Measurements from ENCODE around the gene SAMD11.
A peak's percentile ranks its signal among the peaks of the same experiment; 100 is the strongest.

SAMD11 gene

GRCh38 chr1:905071-905749 is 18.5 kb upstream of the SAMD11 start:
- H3K36me3 ChIP-seq (ENCODE audit: control insufficient read depth in 1 of 2, insufficient read depth in 2 of 2, low read length in 2 of 2) = no peaks in the 10 kb centered on the region
- H3K27ac ChIP-seq (ENCODE audit: low read depth, low read length) = no peak overlapping the region
- H3K9me3 ChIP-seq (ENCODE audit: control insufficient read depth in 1 of 2, low read length in 2 of 2) = no peaks in the 10 kb centered on the region
- H3K27me3 ChIP-seq (ENCODE audit: control insufficient read depth in 1 of 2, insufficient read depth in 2 of 2, low read length in 2 of 2) = peaks cover 16 to 27% of the 10 kb centered on the region in 2 donors
- H3K4me3 ChIP-seq (ENCODE audit: low read depth in 1 of 2, low read length in 2 of 2) = peak overlapping the region; percentile 9 to 24
- no peak overlapping the region for H3K9ac ChIP-seq (ENCODE audit: low read depth in 1 of 2, low read length in 2 of 2)
- peaks cover 5 to 11% of the 10 kb centered on the region in 2 donors for H3K4me1 ChIP-seq (ENCODE audit: control insufficient read depth in 1 of 2, insufficient read depth in 2 of 2, low read length in 2 of 2)

DNA sequence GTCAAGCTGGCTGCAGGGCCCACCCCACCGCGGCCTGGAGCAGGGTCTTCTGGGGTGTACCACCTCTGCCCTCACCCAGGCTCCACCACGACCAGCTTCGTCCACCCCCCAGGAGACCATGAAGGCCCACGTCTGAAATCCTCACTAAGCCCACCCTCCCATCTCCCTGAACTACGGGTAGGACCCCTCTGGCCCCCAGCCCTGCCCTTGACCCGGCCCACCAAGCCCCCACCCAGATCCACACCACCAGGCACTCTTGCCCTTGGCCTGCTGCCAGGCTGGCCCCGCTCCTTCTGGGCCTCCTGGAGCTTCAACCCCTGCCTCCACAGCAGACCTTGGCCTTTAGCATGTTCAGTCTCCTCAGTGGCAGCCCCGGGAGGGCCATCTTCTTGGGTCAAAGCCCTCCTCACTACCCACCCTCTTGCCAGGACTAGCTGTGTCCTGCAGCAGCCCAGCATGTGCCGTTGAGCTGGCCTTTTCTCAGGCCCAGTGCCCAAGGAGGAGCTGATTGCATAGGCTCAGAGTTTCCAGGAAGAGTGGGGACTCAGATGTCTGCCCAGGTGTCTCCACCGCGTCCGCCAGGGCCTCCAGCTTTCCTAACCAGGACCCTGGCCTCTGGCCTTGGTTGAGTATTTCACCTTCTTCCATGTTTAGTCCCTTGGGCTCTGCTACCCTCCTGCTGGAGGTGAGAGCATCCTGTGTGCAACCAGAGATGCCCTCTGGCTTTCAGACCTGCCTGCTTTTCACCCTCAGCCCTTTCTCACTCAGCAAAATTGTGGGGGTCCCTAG is 17.7 kb upstream of the SAMD11 start:
- Histone ChIP-seq H3K9me3 (ENCODE audit: control insufficient read depth in 1 of 2, low read length in 2 of 2) (no peaks in the 10 kb centered on the region), H3K4me3 (ENCODE audit: low read depth in 1 of 2, low read length in 2 of 2) (no peak overlapping the region), H3K27me3 (ENCODE audit: control insufficient read depth in 1 of 2, insufficient read depth in 2 of 2, low read length in 2 of 2) (peaks cover 24 to 34% of the 10 kb centered on the region in 2 donors), H3K36me3 (ENCODE audit: control insufficient read depth in 1 of 2, insufficient read depth in 2 of 2, low read length in 2 of 2) (no peaks in the 10 kb centered on the region), H3K4me1 (ENCODE audit: control insufficient read depth in 1 of 2, insufficient read depth in 2 of 2, low read length in 2 of 2) (peaks cover 5 to 18% of the 10 kb centered on the region in 2 donors), H3K9ac (ENCODE audit: low read depth in 1 of 2, low read length in 2 of 2) (no peak overlapping the region), H3K27ac (ENCODE audit: low read depth, low read length) (no peak overlapping the region)

DNA sequence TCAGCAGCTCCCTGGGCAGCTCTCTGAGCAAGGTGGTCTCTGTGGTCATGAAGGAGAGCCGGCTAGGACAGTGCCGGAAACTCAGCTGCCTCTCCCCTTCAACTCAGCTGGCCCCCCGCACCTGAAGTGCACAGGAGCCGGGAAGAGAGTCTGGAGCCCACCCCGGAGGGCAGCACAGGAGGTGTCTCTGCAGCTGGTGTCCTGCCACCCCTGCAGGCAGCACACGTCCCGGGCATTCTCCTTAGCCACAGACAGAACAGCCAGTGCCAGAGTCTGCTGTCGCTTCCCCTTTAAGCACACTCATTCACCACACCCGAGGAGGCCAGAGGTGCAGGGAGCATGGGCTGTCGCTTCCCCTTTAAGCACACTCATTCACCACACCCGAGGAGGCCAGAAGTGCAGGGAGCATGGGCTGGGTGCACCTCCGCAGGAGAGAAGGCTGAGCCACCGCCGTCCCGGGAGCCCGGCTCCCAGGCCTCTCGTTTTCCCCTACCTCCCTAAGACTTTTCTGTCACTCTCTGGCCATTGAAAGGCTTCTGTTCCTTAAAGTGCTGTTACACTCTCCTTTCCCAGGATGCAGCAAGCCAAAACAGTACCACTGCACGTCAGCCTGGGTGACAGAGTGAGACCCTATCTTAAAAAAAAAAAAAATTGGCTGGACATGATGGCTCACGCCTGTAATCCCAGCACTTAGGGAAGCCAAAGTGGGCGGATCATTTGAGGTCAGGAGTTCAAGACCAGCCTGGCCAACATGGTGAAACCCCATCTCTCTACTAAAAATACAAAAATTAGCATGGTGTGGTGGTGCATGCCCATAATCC is 16.9 kb upstream of the SAMD11 start:
- Histone ChIP-seq H3K9me3 (ENCODE audit: control insufficient read depth in 1 of 2, low read length in 2 of 2) (no peaks in the 10 kb centered on the region), H3K27me3 (ENCODE audit: control insufficient read depth in 1 of 2, insufficient read depth in 2 of 2, low read length in 2 of 2) (peaks cover 32 to 33% of the 10 kb centered on the region in 2 donors), H3K27ac (ENCODE audit: low read depth, low read length) (no peak overlapping the region), H3K4me1 (ENCODE audit: control insufficient read depth in 1 of 2, insufficient read depth in 2 of 2, low read length in 2 of 2) (peaks cover 5 to 18% of the 10 kb centered on the region in 2 donors), H3K9ac (ENCODE audit: low read depth in 1 of 2, low read length in 2 of 2) (no peak overlapping the region), H3K4me3 (ENCODE audit: low read depth in 1 of 2, low read length in 2 of 2) (no peak overlapping the region), H3K36me3 (ENCODE audit: control insufficient read depth in 1 of 2, insufficient read depth in 2 of 2, low read length in 2 of 2) (no peaks in the 10 kb centered on the region)

DNA sequence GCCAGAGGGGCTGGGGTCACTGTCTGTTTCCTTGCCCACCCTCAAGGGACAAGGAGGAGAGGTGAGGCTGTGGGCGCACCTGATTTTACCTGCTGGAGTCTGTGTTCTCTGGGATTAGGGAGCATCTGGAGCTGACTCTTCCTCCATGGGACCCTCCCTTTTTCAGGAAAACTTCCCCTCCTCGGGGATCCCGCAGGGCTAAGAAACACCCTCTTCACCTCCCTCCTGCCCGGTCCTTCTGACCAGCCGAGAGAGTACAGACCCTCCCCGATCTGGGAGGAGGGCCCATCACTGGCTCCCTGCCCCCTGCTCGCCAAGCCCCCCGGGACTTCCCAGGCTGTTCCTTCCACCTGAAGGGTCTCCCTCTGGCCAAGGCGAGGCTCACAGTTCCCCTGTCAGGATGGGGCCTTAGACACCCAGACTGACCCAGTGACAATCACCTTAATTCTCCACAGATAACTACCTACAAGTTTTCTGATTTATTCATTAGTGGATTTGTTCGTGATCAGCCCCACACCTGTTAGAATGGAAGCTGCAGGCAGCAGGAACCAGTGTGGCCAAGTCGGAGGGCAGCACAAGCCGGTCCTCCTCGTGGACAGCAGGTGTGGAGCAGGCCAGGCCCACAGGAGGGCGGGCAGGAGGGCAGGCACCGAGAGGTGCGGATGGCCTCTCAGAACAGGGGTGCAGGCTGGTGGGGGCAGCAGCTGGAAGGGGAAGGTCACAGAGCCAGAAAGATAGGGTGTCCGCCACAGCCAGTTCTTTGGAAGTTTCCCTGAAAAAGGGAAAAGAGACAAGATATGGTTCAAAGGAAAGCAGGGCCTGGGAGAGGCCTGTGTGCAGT is 15.9 kb upstream of the SAMD11 start:
- H3K9me3 ChIP-seq (ENCODE audit: control insufficient read depth in 1 of 2, low read length in 2 of 2) = no peaks in the 10 kb centered on the region
- peaks cover 41 to 43% of the 10 kb centered on the region in 2 donors for H3K27me3 ChIP-seq (ENCODE audit: control insufficient read depth in 1 of 2, insufficient read depth in 2 of 2, low read length in 2 of 2)
- no peak overlapping the region for H3K4me3 ChIP-seq (ENCODE audit: low read depth in 1 of 2, low read length in 2 of 2)
- H3K4me1 ChIP-seq (ENCODE audit: control insufficient read depth in 1 of 2, insufficient read depth in 2 of 2, low read length in 2 of 2) = peaks cover 5 to 18% of the 10 kb centered on the region in 2 donors
- no peak overlapping the region for H3K27ac ChIP-seq (ENCODE audit: low read depth, low read length)
- no peaks in the 10 kb centered on the region for H3K36me3 ChIP-seq (ENCODE audit: control insufficient read depth in 1 of 2, insufficient read depth in 2 of 2, low read length in 2 of 2)
- no peak overlapping the region for H3K9ac ChIP-seq (ENCODE audit: low read depth in 1 of 2, low read length in 2 of 2)

DNA sequence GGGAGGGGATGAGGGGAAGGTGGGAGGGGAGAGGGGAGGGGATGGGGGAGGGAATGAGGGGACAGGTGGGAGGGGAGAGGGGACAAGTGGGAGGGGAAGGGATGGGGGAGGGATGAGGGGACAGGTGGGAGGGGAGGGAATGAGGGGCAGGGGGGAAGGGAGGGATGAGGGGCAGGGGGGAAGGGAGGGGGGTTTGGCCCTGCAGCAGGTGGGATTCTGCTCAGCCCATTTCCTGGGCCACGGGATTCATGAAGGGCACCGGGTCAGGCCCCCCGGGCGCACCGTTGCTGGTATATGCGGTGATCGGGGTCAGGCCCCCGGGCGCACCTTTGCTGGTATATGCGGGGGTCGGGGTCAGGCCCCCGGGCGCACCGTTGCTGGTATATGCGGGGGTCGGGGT is 15.1 kb upstream of the SAMD11 start:
- H3K27me3 ChIP-seq (ENCODE audit: control insufficient read depth in 1 of 2, insufficient read depth in 2 of 2, low read length in 2 of 2) = peaks cover 47 to 50% of the 10 kb centered on the region in 2 donors
- no peak overlapping the region for H3K4me3 ChIP-seq (ENCODE audit: low read depth in 1 of 2, low read length in 2 of 2)
- no peaks in the 10 kb centered on the region for H3K36me3 ChIP-seq (ENCODE audit: control insufficient read depth in 1 of 2, insufficient read depth in 2 of 2, low read length in 2 of 2)
- peaks cover 5 to 18% of the 10 kb centered on the region in 2 donors for H3K4me1 ChIP-seq (ENCODE audit: control insufficient read depth in 1 of 2, insufficient read depth in 2 of 2, low read length in 2 of 2)
- no peak overlapping the region for H3K9ac ChIP-seq (ENCODE audit: low read depth in 1 of 2, low read length in 2 of 2)
- H3K27ac ChIP-seq (ENCODE audit: low read depth, low read length) = no peak overlapping the region
- H3K9me3 ChIP-seq (ENCODE audit: control insufficient read depth in 1 of 2, low read length in 2 of 2) = no peaks in the 10 kb centered on the region

DNA sequence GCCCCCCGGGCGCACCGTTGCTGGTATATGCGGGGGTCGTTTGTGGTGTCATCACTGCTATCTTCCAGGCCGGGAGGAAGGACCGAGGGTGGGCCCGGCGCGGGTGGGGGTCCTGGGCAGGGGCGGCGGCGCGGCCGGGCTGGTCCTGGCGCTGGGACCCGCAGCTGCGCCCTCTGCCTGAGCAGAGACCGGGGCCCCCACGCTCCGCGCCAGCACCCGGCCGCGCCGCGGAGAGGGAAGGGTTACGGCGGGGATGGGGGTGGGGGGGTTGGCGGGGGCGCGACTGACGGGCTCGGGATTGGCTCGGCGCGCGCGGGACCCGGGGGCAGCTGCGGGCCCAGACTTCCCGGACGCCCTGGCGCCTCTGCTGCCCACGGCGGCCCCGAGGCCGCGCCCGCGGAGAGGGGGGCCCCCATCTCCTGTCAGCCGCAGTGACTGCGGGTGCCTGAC is 13.8 kb upstream of the SAMD11 start:
- Histone ChIP-seq H3K27ac (ENCODE audit: low read depth, low read length) (no peak overlapping the region), H3K36me3 (ENCODE audit: control insufficient read depth in 1 of 2, insufficient read depth in 2 of 2, low read length in 2 of 2) (no peaks in the 10 kb centered on the region), H3K4me1 (ENCODE audit: control insufficient read depth in 1 of 2, insufficient read depth in 2 of 2, low read length in 2 of 2) (peaks cover 5 to 18% of the 10 kb centered on the region in 2 donors), H3K9me3 (ENCODE audit: control insufficient read depth in 1 of 2, low read length in 2 of 2) (no peaks in the 10 kb centered on the region), H3K4me3 (ENCODE audit: low read depth in 1 of 2, low read length in 2 of 2) (no peak overlapping the region), H3K27me3 (ENCODE audit: control insufficient read depth in 1 of 2, insufficient read depth in 2 of 2, low read length in 2 of 2) (peaks cover 55 to 56% of the 10 kb centered on the region in 2 donors), H3K9ac (ENCODE audit: low read depth in 1 of 2, low read length in 2 of 2) (no peak overlapping the region)

- no peak overlapping the region for H3K27ac ChIP-seq (ENCODE audit: low read depth, low read length)
These were observed 13.3 kb upstream of the SAMD11 start for GRCh38 chr1:910311-910880.

GRCh38 chr1:910881-911721 is 12.6 kb upstream of the SAMD11 start:
- no peak overlapping the region for H3K27ac ChIP-seq (ENCODE audit: low read depth, low read length)
- no peak overlapping the region for H3K4me3 ChIP-seq (ENCODE audit: low read depth in 1 of 2, low read length in 2 of 2)
- H3K9ac ChIP-seq (ENCODE audit: low read depth in 1 of 2, low read length in 2 of 2) = no peak overlapping the region
- peaks cover 57 to 59% of the 10 kb centered on the region in 2 donors for H3K27me3 ChIP-seq (ENCODE audit: control insufficient read depth in 1 of 2, insufficient read depth in 2 of 2, low read length in 2 of 2)
- peaks cover 2 to 15% of the 10 kb centered on the region in 2 donors for H3K4me1 ChIP-seq (ENCODE audit: control insufficient read depth in 1 of 2, insufficient read depth in 2 of 2, low read length in 2 of 2)
- no peaks in the 10 kb centered on the region for H3K36me3 ChIP-seq (ENCODE audit: control insufficient read depth in 1 of 2, insufficient read depth in 2 of 2, low read length in 2 of 2)
- no peaks in the 10 kb centered on the region for H3K9me3 ChIP-seq (ENCODE audit: control insufficient read depth in 1 of 2, low read length in 2 of 2)

More at GRCh38 chr1:910311-910880, 13.3 kb upstream of the SAMD11 start:
- Histone ChIP-seq H3K9me3 (ENCODE audit: control insufficient read depth in 1 of 2, low read length in 2 of 2) (no peaks in the 10 kb centered on the region), H3K4me1 (ENCODE audit: control insufficient read depth in 1 of 2, insufficient read depth in 2 of 2, low read length in 2 of 2) (peaks cover 3 to 13% of the 10 kb centered on the region in 2 donors), H3K9ac (ENCODE audit: low read depth in 1 of 2, low read length in 2 of 2) (no peak overlapping the region), H3K36me3 (ENCODE audit: control insufficient read depth in 1 of 2, insufficient read depth in 2 of 2, low read length in 2 of 2) (no peaks in the 10 kb centered on the region), H3K4me3 (ENCODE audit: low read depth in 1 of 2, low read length in 2 of 2) (no peak overlapping the region), H3K27me3 (ENCODE audit: control insufficient read depth in 1 of 2, insufficient read depth in 2 of 2, low read length in 2 of 2) (peaks cover 56 to 61% of the 10 kb centered on the region in 2 donors)
